ENCODE results near the gene IDUA.

- no peak for TF ChIP-seq FOXM1 (IDR thresholded peaks at IDR 0.05; ENCODE audit: borderline replicate concordance)
- no peak for TF ChIP-seq L3MBTL2 (conservative IDR thresholded peaks at IDR 0.05)
- no peak for TF ChIP-seq SUZ12 (IDR thresholded peaks at IDR 0.05)
- TF ChIP-seq SP1 (IDR thresholded peaks at IDR 0.05) = no peak
- no peak for TF ChIP-seq FOXA1 (IDR thresholded peaks at IDR 0.05)
- no peak for TF ChIP-seq PKNOX1 (IDR thresholded peaks at IDR 0.05)
- TF ChIP-seq ZNF384 (IDR thresholded peaks at IDR 0.05) = no peak
Observed at GRCh38 chr4:1009542-1010394, 22.9 kb downstream of the IDUA start.
